ENCODE results near the gene ABCE1.

The ABCE1 gene
- 94.5 to 99.7 reads per million in 2 donors for total RNA-seq

DNA sequence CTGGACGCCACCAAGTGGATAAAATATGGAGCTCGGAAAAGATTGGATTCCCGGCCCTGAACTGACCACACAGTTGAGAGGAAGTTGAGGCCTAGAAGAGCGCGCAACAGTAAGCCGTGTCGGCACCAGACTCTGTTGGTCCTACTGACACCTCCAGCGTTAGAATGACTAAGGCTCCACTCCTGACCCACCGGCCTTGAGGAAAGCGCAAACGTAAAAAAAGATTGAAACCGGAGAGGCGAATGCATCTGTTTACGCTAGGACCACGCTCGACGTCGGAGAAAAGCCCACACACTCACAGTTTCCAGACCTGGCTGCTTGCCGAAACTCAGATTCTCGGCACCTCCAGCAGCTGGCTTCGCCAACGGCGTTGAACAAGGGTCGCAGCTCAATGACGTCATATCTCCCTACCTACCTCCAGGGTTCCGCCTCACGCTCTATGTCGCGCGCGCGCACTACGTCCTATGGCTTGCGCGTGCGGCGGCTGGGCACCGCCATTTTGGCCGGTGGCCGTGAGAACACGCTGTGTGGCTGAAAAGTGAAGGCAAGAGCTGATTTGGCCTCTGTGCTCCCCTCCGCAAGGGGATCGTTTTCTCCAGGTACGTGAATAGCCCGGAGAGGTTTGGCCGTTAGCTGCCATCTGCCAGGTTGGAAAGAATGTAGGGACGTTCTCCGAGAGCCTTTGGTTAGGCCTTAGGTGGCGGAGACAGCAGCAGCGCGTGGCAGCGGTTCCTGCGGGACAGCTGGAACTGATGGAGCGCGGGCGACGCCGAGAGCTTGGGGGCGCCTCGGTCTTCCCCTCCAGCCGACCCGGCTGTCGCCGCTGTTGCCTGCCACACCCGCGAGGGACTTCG, at the start of gene ABCE1, which contains the start of gene ANAPC10:
ABCE1 (plus strand) TSS at position 491 of the 854 bp plus-strand sequence. CDS start 6,102 bp downstream, outside the sequence.
ANAPC10 (minus strand) TSS at position 376 of the 854 bp plus-strand sequence. CDS start 2,097 bp downstream, outside the sequence.
- peak; percentile 81 to 99 (median 93) for DNase-seq

GRCh38 chr4:145048817-145049216, 49.3 kb upstream of the ABCE1 start:
- DNase-seq, result no peak

DNA sequence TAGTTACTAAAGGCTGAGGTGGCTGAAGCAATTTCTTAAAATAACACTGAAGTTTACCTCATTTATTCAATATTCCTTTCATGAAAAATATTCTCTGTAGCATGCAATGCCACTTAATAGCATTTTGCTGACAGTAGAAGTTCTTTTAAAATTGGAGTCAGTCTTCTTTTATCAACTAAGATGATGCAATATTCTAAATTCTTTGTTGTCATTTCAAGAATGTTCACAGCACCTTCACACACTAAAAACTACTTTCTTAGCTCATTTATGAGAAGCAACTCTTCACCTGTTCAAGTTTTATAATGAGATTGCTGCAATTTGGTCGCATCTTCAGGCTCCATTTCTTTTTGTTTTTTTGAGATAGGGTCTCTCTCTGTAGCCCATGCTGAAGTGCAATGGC, 48.9 kb upstream of the ABCE1 start:
- DNase-seq, result no peak

GRCh38 chr4:145055533-145056257, 42.4 kb upstream of the ABCE1 start:
- no peak for DNase-seq

GRCh38 chr4:145056325-145057130, 41.6 kb upstream of the ABCE1 start:
- no peak for DNase-seq

GRCh38 chr4:145058256-145058655, 39.9 kb upstream of the ABCE1 start:
- DNase-seq, result no peak

- peak in 2 of 5 experiments; percentile 0 to 56 for DNase-seq
Observed at GRCh38 chr4:145061318-145061920, 36.7 kb upstream of the ABCE1 start.

DNA sequence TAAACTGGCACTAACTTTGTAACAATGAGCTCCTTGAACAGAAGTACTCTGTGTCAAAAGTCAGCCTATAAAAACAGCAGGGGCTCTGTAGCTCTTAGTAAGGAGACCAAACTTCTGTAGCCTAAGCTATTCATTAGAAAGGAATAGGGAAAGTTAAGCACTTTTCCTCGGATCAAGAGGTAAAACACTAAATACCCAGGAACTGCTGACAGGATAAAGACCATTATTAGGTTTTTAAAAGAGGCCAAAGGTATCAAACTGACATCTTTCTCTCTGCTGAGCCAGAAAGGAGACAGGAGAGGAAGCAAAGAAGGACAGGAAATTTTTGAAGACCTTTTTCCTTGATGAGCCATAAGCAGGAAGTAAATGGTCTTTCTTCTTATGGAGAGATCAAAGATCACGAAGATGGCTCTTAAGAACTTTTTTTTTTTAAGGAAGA, 32.0 kb upstream of the ABCE1 start:
- DNase-seq, result no peak

DNA sequence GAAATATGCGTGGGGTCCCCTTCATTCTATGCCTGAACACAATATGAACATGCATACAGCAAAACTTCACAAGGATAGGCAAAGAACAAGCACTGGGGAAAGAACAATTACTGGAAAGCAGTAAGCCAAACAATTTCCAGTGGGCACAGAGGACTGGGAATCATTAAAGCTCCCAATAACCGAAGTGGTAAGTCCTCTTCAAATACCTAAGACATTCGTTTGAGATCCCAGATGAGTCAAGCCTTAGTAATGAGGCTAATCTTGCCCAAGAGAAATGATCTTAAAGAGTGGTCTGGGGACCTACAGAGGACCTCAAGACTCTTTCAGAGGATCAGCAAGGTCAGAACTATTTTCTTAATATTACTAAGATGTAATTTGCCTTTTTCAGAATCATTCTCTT, 28.8 kb upstream of the ABCE1 start:
- no peak for DNase-seq

DNA sequence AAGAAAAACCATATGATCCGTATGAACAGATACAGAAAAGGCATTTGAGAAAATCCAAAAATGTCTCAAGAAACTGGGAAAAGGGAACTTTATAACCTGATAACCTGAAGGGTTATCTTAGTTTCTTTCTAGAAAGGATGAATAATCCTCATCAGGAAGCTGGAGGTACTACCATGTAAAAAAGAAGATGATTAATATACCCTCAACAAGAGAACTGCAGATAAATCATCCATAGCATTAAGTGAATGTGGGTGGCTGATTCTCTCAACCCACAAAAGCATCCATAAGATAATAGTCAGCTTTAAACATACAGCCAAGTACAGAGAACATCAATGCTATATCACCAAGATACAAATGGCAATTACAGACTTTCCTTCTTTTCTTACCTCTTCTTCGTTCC, 26.6 kb upstream of the ABCE1 start:
- DNase-seq, result no peak

- DNase-seq, result peak in 1 of 5 experiments; percentile 42
Observed at GRCh38 chr4:145075742-145076468, 22.2 kb upstream of the ABCE1 start.

GRCh38 chr4:145076469-145076855, 21.6 kb upstream of the ABCE1 start:
- DNase-seq, result no peak

GRCh38 chr4:145081756-145082155, 16.4 kb upstream of the ABCE1 start:
- DNase-seq, result no peak

- peak in 1 of 5 experiments; percentile 27 for DNase-seq
Observed at GRCh38 chr4:145083891-145084605, 14.1 kb upstream of the ABCE1 start.

GRCh38 chr4:145090380-145090779, 7.7 kb upstream of the ABCE1 start:
- DNase-seq, result no peak

- DNase-seq, result no peak
Observed at GRCh38 chr4:145093638-145094037, 4.5 kb upstream of the ABCE1 start.

GRCh38 chr4:145097331-145097820, 735 bp upstream of the ABCE1 start:
- DNase-seq, result peak in 1 of 5 experiments; percentile 14

DNA sequence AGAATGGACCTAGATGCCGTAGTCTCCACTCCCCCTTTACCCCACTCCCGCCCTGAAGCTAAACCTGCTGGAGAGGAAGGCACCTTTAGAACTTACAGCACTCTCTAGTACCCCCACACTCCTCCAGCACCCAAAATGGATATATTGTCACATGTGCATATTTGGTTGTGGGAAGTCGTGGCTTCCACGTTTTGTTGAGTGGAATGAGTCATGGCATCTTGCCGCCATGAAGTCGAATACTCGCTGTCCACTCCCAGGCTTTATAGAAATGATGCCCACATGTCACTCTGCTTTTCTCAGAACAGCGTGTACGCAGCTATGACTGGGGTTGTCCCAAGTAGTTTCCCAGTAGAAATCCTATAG, 545 bp downstream of the ABCE1 start:
- peak in 3 of 5 experiments; percentile 14 to 70 (median 22) for DNase-seq

DNA sequence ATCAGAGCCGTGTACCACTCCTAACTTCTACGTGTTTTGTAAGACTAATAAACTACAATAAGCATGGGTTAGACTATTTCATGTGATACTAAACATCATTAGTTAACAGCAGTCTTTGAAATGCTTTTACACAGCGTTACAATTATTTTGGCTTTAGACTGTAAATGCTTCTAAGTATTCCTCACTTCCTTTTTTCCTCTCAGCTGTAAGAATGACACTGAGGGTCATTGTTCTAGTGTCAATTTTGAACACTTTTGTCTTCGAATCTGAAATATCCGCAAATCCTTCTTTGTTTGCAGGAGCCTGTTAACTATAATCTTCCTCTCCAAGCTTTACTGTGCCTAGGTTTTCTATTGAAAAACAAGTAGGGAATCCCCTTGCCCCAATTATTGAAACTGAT, 1.5 kb downstream of the ABCE1 start:
- DNase-seq, result no peak

- DNase-seq, result no peak
Observed at GRCh38 chr4:145101091-145101490, 3.0 kb downstream of the ABCE1 start.

DNA sequence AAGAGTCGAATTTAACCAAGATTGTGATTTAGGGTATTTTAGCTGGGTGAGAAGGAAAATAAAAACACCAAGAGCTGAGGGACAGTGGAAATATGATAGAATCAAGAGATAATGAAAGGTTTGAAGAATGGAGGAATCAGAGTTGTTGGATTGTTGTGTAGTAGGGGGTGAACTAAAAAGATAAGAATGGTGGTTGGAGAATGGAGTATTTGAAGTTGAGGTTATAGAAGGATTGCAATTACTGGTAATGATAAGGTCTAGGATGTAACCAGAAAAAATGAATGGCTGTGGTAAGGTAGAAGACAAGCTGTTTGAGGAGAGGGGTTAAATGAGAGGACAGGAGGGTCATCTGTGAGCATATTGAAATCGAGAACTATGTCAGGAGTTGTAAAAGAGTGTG, 4.5 kb downstream of the ABCE1 start:
- no peak for DNase-seq
